HepG2 (cell line): ENCODE measurements around the gene RBM47. TPM values are rescaled to one million over a fixed set of nuclear protein-coding genes. Genes with fewer than 3 reads are reported as not detected.

Experiments
- HDAC2 ChIP-seq: sonication (generic); formaldehyde crosslinking; IDR thresholded peaks from 2 replicates; pipeline ENCODE4 v1.4.0; 2020; ENCODE audit warnings: missing genetic modification reagents
- JARID2 ChIP-seq: sonication (generic); formaldehyde crosslinking; IDR thresholded peaks from 2 replicates; pipeline ENCODE4 v1.8.1; 2023; ENCODE audit warnings: missing genetic modification reagents, inconsistent platforms; ENCODE audit not compliant: insufficient replicate concordance
- KDM6A ChIP-seq: IDR thresholded peaks from 2 replicates; pipeline ENCODE4 v1.6.1; 2016; ENCODE audit warnings: low read depth
- NBN ChIP-seq: fragments of 450-650 bp; conservative IDR thresholded peaks from 2 replicates; pipeline ENCODE4 v1.6.1; 2017
- NR2F1 ChIP-seq, 2 experiments: fragments of 450-650 bp in 1 of 2; formaldehyde crosslinking in 1 of 2; IDR thresholded peaks; 2 replicates each; pipeline versions ENCODE4 v1.5.0 to v1.6.1; 2016 to 2020; ENCODE audit warnings: mild to moderate bottlenecking in 1 of 2, missing compliant biosample characterization in 1 of 2, missing genetic modification reagents in 1 of 2, moderate library complexity in 1 of 2
- POLR2AphosphoS5 ChIP-seq: IDR thresholded peaks from 2 replicates; pipeline ENCODE4 v1.6.1; 2012; ENCODE audit warnings: low read depth, low read length
- SOX5 ChIP-seq: IDR thresholded peaks from 2 replicates; pipeline ENCODE4 v1.6.1; 2016; ENCODE audit warnings: borderline replicate concordance
- polyA plus RNA-seq, 8 experiments: library from polyadenylated mRNA; depleted of rRNA in 3 of 8; stranded (reverse) in 7 of 8; unstranded in 1 of 8; fragments of >200 nt; fragmentation: Illumina TruSeq in 4 of 8; extraction: Trizol in 4 of 8; gene quantifications; 2 replicates each; pipeline versions ENCODE4 v1.2.1 to v1.2.3, GENCODE V29; 2011 to 2016; ENCODE audit warnings: low read depth in 4 of 8, missing spikeins in 1 of 8, mixed read lengths in 1 of 8; ENCODE audit not compliant: insufficient read depth in 1 of 8
- total RNA-seq, 5 experiments: library from RNA; depleted of rRNA; stranded (reverse); fragments of >200 nt; fragmentation: Illumina TruSeq; extraction: Trizol; gene quantifications; 2 replicates each; pipeline ENCODE4 v1.2.3, GENCODE V29; 2016; ENCODE audit warnings: low read depth in 1 of 5
- TF ChIP-seq, protein P1 (sequence below), 2 experiments: sonication (generic) in 1 of 2; formaldehyde crosslinking in 1 of 2; IDR thresholded peaks; 2 replicates each; pipeline versions ENCODE4 v1.4.0 to v1.6.1; 2016 to 2020; ENCODE audit warnings: borderline replicate concordance in 1 of 2, low read depth in 1 of 2, mild to moderate bottlenecking in 1 of 2, missing genetic modification reagents in 1 of 2
- TF ChIP-seq, protein P2 (sequence below): sonication (generic); formaldehyde crosslinking; IDR thresholded peaks from 2 replicates; pipeline ENCODE4 v1.4.0; 2020; ENCODE audit warnings: missing genetic modification reagents, borderline replicate concordance
- TF ChIP-seq, protein P3 (sequence below): sonication (generic); formaldehyde crosslinking; IDR thresholded peaks from 2 replicates; pipeline ENCODE4 v1.8.0; 2022; ENCODE audit warnings: mild to moderate bottlenecking, missing genetic modification reagents
- TF ChIP-seq, protein P4 (sequence below): sonication (generic); formaldehyde crosslinking; IDR thresholded peaks from 2 replicates; pipeline ENCODE4 v1.8.1; 2023; ENCODE audit warnings: missing genetic modification reagents, mild to moderate bottlenecking, borderline replicate concordance

The RBM47 gene
- total and polyA plus RNA-seq, 2 of the 13 experiments (the other 11 are each of a cell fraction or from before 2014, with no cell fraction given), result 1.2 to 2.5 TPM

DNA sequence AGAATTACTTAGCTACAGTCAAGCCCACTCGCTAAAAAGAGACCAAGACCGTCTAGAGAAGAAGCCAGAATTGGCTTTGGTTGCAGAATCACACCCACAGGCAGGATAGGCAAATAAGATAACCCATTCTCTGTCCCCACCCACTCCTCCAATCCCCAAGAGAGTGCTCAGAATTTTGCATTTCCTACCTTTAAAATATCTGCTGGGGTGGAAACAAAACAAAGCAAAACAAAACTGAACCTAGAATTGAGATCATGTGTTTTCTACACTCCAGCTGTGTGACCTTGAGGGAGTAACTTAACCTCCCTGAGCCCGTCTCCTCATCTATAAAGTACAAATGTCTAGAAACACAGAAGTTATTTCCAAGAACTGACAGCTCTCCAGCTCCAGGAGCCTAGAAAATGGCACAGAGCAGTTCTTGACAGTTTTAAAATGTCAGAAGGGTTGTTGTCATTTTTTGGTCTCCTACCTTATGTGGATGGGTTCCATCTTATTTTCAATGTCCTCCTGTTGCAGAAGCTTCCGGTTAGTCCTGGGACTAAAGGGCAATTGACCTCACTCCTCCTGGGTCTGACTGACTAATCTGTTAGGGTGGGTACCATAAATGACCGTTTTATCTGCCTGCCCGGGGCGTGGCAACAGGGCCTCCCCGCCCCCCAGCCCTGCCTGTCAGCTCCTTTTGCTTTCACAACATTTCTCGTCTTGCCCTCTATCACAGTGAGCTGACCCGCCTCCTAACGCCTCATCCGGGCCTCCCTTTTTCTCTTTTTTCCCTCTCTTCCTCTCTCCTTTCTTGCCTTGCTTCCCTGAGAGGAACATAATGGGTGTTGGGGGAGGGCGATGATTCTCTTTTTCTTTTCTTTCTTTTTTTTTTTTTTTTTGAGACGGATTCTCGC lies 114.0 kb downstream of the RBM47 start (continued):
- TF ChIP-seq, protein P1, sequence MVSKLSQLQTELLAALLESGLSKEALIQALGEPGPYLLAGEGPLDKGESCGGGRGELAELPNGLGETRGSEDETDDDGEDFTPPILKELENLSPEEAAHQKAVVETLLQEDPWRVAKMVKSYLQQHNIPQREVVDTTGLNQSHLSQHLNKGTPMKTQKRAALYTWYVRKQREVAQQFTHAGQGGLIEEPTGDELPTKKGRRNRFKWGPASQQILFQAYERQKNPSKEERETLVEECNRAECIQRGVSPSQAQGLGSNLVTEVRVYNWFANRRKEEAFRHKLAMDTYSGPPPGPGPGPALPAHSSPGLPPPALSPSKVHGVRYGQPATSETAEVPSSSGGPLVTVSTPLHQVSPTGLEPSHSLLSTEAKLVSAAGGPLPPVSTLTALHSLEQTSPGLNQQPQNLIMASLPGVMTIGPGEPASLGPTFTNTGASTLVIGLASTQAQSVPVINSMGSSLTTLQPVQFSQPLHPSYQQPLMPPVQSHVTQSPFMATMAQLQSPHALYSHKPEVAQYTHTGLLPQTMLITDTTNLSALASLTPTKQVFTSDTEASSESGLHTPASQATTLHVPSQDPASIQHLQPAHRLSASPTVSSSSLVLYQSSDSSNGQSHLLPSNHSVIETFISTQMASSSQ (IDR thresholded peaks at IDR 0.05; ENCODE audit: low read depth), result 0 out of 2 replicates have a peak, but pooled peaks have one; percentile 12
- TF ChIP-seq, protein P1 (CRISPR knock-in tag; IDR thresholded peaks at IDR 0.05; ENCODE audit: borderline replicate concordance), result no peak
- TF ChIP-seq KDM6A (no peak), POLR2AphosphoS5 (no peak), HDAC2 (CRISPR knock-in tag) (peak; percentile 33; the same call in 1 of the 2 replicates), NBN (no peak), NR2F1 (CRISPR knock-in tag; IDR thresholded peaks at IDR 0.05) (no peak), SOX5 (CRISPR knock-in tag) (peak; percentile 25; the same call in 1 of the 2 replicates), JARID2 (CRISPR knock-in tag) (no peak)
- TF ChIP-seq, protein P2, sequence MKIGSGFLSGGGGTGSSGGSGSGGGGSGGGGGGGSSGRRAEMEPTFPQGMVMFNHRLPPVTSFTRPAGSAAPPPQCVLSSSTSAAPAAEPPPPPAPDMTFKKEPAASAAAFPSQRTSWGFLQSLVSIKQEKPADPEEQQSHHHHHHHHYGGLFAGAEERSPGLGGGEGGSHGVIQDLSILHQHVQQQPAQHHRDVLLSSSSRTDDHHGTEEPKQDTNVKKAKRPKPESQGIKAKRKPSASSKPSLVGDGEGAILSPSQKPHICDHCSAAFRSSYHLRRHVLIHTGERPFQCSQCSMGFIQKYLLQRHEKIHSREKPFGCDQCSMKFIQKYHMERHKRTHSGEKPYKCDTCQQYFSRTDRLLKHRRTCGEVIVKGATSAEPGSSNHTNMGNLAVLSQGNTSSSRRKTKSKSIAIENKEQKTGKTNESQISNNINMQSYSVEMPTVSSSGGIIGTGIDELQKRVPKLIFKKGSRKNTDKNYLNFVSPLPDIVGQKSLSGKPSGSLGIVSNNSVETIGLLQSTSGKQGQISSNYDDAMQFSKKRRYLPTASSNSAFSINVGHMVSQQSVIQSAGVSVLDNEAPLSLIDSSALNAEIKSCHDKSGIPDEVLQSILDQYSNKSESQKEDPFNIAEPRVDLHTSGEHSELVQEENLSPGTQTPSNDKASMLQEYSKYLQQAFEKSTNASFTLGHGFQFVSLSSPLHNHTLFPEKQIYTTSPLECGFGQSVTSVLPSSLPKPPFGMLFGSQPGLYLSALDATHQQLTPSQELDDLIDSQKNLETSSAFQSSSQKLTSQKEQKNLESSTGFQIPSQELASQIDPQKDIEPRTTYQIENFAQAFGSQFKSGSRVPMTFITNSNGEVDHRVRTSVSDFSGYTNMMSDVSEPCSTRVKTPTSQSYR (CRISPR knock-in tag), result 0 out of 2 replicates have a peak, but pooled peaks have one; percentile 49
- TF ChIP-seq, protein P3, sequence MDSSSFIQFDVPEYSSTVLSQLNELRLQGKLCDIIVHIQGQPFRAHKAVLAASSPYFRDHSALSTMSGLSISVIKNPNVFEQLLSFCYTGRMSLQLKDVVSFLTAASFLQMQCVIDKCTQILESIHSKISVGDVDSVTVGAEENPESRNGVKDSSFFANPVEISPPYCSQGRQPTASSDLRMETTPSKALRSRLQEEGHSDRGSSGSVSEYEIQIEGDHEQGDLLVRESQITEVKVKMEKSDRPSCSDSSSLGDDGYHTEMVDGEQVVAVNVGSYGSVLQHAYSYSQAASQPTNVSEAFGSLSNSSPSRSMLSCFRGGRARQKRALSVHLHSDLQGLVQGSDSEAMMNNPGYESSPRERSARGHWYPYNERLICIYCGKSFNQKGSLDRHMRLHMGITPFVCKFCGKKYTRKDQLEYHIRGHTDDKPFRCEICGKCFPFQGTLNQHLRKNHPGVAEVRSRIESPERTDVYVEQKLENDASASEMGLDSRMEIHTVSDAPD (CRISPR knock-in tag), result no peak
- TF ChIP-seq, protein P4, sequence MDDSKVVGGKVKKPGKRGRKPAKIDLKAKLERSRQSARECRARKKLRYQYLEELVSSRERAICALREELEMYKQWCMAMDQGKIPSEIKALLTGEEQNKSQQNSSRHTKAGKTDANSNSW (CRISPR knock-in tag), result no peak
